ENCODE measurements around the gene RPL11.

DNA sequence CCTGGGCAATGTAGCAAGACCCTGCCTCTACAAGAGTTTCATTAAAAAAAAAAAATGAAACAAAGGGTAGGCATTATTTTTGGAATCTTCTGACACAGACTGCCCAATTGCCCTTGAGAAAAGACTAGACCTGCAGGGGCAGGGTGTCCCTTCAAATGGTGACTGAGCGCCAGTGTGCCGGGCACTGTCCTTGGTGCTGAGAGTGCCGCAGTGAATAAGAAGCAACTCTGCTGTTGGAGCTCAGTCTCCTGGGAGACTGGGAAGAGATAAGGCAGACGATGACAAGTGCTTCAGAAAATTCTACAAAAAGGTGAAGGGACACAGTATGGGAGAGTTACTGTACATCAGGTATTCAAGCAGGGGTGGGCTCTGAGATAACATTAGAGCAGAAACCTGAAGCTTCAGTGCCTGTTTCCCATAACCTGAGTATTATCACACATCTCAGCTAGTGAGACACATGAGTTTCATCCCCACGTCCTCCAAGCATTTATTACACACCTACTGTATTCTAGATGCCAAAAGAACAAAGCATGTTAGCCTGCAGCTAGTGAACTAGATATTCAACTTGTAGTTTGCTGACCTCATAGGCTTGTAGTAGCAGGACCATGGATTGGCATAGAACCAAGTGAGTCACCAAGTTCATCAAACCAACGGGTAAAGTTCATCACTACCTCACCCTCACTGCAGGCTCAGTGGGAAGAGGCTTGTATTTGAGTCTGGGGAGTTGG is 18.4 kb upstream of the RPL11 start:
- TF ChIP-seq, protein P1, sequence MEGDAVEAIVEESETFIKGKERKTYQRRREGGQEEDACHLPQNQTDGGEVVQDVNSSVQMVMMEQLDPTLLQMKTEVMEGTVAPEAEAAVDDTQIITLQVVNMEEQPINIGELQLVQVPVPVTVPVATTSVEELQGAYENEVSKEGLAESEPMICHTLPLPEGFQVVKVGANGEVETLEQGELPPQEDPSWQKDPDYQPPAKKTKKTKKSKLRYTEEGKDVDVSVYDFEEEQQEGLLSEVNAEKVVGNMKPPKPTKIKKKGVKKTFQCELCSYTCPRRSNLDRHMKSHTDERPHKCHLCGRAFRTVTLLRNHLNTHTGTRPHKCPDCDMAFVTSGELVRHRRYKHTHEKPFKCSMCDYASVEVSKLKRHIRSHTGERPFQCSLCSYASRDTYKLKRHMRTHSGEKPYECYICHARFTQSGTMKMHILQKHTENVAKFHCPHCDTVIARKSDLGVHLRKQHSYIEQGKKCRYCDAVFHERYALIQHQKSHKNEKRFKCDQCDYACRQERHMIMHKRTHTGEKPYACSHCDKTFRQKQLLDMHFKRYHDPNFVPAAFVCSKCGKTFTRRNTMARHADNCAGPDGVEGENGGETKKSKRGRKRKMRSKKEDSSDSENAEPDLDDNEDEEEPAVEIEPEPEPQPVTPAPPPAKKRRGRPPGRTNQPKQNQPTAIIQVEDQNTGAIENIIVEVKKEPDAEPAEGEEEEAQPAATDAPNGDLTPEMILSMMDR (conservative IDR thresholded peaks at IDR 0.05; ENCODE audit: low read depth, low read length) = no peak
- TF ChIP-seq EZH2 (IDR thresholded peaks at IDR 0.05; ENCODE audit: borderline replicate concordance, low read depth, low read length, poor library complexity, severe bottlenecking) = no peak
